Type B pancreatic cell (in vitro differentiated cells): ENCODE measurements around the gene MEPCE. TPM values are rescaled to one million over a fixed set of nuclear protein-coding genes. Genes with fewer than 3 reads are reported as not detected.
A peak's percentile ranks its signal among the peaks of the same experiment; 100 is the strongest.
"Not testable (repeated sequence)": the region's sequence is repeated elsewhere in the genome, so short reads cannot be mapped to it uniquely, and the experiment has no call there.

ENCODE experiments used
- DNase-seq: peaks from one replicate; pipeline ENCODE4 v3.0.0; 2021; ENCODE audit warnings: mixed read lengths; ENCODE audit not compliant: unreplicated experiment; ENCODE audit errors: extremely low spot score
- H3K27ac Mint-ChIP-seq: 2 replicates; pipeline ENCODE4 v1.8.0; 2021; ENCODE audit warnings: mild to moderate bottlenecking, mixed read lengths
- H3K27me3 Mint-ChIP-seq: 2 replicates; pipeline ENCODE4 v1.8.0; 2021; ENCODE audit warnings: mixed read lengths
- H3K36me3 Mint-ChIP-seq: 2 replicates; pipeline ENCODE4 v1.8.0; 2021; ENCODE audit warnings: mixed read lengths
- H3K4me1 Mint-ChIP-seq: one replicate; pipeline ENCODE4 v1.8.0; 2021; ENCODE audit warnings: mixed read lengths; ENCODE audit not compliant: unreplicated experiment
- H3K4me3 Mint-ChIP-seq: 2 replicates; pipeline ENCODE4 v1.8.0; 2021; ENCODE audit warnings: mild to moderate bottlenecking, mixed read lengths
- H3K9me3 Mint-ChIP-seq: 2 replicates; pipeline ENCODE4 v1.8.0; 2021; ENCODE audit warnings: mixed read lengths
- CTCF ChIP-seq: fragments of 200-600 bp; sonication (generic); conservative IDR thresholded peaks from 2 replicates; pipeline ENCODE4 v1.5.0; 2021; ENCODE audit warnings: antibody characterized with exemption, mild to moderate bottlenecking
- total RNA-seq: library from RNA; stranded (reverse); gene quantifications from 2 replicates; pipeline ENCODE4 v1.2.1, GENCODE V29; 2021; ENCODE audit warnings: low replicate concordance

MEPCE gene
- total RNA-seq, 1 donor from 2014 or later: 36.6 TPM

GRCh38 chr7:100437150-100438100 is 7.8 kb downstream of the MEPCE start:
- Mint-ChIP-seq H3K27ac (no peak overlapping the region), H3K36me3 (peaks cover 18% of the 10 kb centered on the region), H3K9me3 (no peaks in the 10 kb centered on the region), H3K4me3 (peak overlapping the region; percentile 20), H3K4me1 (peaks cover 19% of the 10 kb centered on the region), H3K27me3 (no peaks in the 10 kb centered on the region)
- no peak for DNase-seq
- no peak for TF ChIP-seq CTCF

- H3K36me3 Mint-ChIP-seq: peaks cover 13% of the 10 kb centered on the region
- H3K27me3 Mint-ChIP-seq: no peaks in the 10 kb centered on the region
- H3K4me1 Mint-ChIP-seq: peaks cover 18% of the 10 kb centered on the region
- H3K4me3 Mint-ChIP-seq: peak overlapping the region; percentile 48
- no peaks in the 10 kb centered on the region for H3K9me3 Mint-ChIP-seq
- no peak for DNase-seq
- peak overlapping the region; percentile 61 for H3K27ac Mint-ChIP-seq
- TF ChIP-seq CTCF: no peak
Observed at GRCh38 chr7:100438172-100438571, 8.5 kb downstream of the MEPCE start.

- H3K27me3 Mint-ChIP-seq, H3K36me3 Mint-ChIP-seq, DNase-seq, H3K4me3 Mint-ChIP-seq, H3K9me3 Mint-ChIP-seq, H3K27ac Mint-ChIP-seq: not testable (repeated sequence)
- H3K4me1 Mint-ChIP-seq: peaks cover 18% of the 10 kb centered on the region
Observed at GRCh38 chr7:100438731-100439130, 9.1 kb downstream of the MEPCE start.

- not testable (repeated sequence) for H3K9me3 Mint-ChIP-seq, DNase-seq, H3K27ac Mint-ChIP-seq, H3K4me3 Mint-ChIP-seq, H3K27me3 Mint-ChIP-seq, H3K36me3 Mint-ChIP-seq
- H3K4me1 Mint-ChIP-seq: peaks cover 17% of the 10 kb centered on the region
Observed at GRCh38 chr7:100439244-100439643, 9.6 kb downstream of the MEPCE start.

- DNase-seq: no peak
- H3K27ac Mint-ChIP-seq: peak overlapping the region; percentile 39
Observed at GRCh38 chr7:100441641-100442535, 12.3 kb downstream of the MEPCE start.

More at GRCh38 chr7:100441641-100442535, 12.3 kb downstream of the MEPCE start:
- Mint-ChIP-seq H3K4me3 (no peak overlapping the region), H3K27me3 (no peaks in the 10 kb centered on the region), H3K9me3 (no peaks in the 10 kb centered on the region), H3K36me3 (no peaks in the 10 kb centered on the region), H3K4me1 (peaks cover 9% of the 10 kb centered on the region)
- no peak for TF ChIP-seq CTCF
